Gastrocnemius medialis (tissue), 4 donors: Measurements from ENCODE around the gene SLC66A2.

Experiments used
- POLR2A ChIP-seq, 2 donors: fragments of 450-650 bp; IDR thresholded peaks; one replicate each; pipeline ENCODE4 v1.6.1; 2017; ENCODE audit warnings: antibody characterized with exemption in 2 of 2, mild to moderate bottlenecking in 2 of 2, moderate library complexity in 2 of 2
- TF ChIP-seq, protein P1 (sequence below), 5 experiments: fragments of 450-650 bp in 3 of 5; fragments of 200-600 bp in 2 of 5; sonication (generic) in 2 of 5; IDR thresholded peaks in 4 of 5; conservative IDR thresholded peaks in 1 of 5; 1 replicate in 4 of 5; 2 replicates in 1 of 5; pipeline ENCODE4 v1.5.1; 2016 to 2019; ENCODE audit warnings: antibody characterized with exemption in 5 of 5, mild to moderate bottlenecking in 3 of 5, moderate library complexity in 3 of 5

DNA sequence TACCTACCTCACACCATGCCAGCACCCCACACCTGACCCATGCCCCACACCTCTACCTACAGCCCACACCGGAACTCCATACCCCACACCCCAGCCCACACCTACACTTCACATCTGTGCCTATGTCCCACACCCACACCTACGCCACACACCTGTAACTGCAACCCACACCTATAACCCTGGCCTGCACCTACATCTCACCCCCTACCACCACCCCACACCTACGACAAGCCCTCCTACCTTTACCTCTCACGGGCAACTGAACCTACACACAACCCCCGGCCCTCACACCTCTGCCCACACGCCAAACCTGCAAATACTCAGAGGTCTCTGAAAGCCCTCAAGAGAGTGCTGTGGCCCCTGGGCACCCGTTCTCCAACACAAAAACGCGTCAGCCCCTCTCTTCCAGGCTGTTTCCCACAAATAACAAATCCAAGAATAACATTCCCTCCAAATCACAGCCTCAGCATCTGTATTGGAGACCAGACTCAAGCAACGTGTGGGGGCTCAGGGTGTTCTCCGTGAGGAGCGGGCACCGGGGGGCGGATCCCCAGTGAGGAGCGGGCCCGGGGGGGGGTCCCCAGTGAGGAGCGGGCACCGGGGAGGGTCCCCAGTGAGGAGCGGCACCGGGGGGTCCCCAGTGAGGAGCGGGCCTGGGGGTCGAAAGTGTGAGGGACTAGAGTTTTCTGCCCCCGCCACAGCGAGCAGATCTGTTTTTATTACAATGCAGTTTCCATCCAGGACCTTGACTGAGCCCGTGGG lies 33.4 kb downstream of the SLC66A2 start:
- no peak for TF ChIP-seq POLR2A (IDR thresholded peaks at IDR 0.05)
- TF ChIP-seq, protein P1, sequence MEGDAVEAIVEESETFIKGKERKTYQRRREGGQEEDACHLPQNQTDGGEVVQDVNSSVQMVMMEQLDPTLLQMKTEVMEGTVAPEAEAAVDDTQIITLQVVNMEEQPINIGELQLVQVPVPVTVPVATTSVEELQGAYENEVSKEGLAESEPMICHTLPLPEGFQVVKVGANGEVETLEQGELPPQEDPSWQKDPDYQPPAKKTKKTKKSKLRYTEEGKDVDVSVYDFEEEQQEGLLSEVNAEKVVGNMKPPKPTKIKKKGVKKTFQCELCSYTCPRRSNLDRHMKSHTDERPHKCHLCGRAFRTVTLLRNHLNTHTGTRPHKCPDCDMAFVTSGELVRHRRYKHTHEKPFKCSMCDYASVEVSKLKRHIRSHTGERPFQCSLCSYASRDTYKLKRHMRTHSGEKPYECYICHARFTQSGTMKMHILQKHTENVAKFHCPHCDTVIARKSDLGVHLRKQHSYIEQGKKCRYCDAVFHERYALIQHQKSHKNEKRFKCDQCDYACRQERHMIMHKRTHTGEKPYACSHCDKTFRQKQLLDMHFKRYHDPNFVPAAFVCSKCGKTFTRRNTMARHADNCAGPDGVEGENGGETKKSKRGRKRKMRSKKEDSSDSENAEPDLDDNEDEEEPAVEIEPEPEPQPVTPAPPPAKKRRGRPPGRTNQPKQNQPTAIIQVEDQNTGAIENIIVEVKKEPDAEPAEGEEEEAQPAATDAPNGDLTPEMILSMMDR (IDR thresholded peaks at IDR 0.05 in 4 of 5, conservative IDR thresholded peaks at IDR 0.05 in 1 of 5): no peak
